HG02763 (cell line): ENCODE results near the gene PRKCZ.

ENCODE experiments used
- ATAC-seq: cut with Tn5 transposase; IDR thresholded peaks from one replicate; pipeline ENCODE4 v1.9.1; 2021; ENCODE audit warnings: mild to moderate bottlenecking, moderate library complexity; ENCODE audit not compliant: unreplicated experiment

Gene PRKCZ

GRCh38 chr1:2172012-2172411 is 121.8 kb downstream of the PRKCZ start:
- no peak for ATAC-seq

GRCh38 chr1:2172551-2173146 is 122.4 kb downstream of the PRKCZ start:
- no peak for ATAC-seq

- no peak for ATAC-seq
Observed at GRCh38 chr1:2173546-2174347, 123.5 kb downstream of the PRKCZ start.

DNA sequence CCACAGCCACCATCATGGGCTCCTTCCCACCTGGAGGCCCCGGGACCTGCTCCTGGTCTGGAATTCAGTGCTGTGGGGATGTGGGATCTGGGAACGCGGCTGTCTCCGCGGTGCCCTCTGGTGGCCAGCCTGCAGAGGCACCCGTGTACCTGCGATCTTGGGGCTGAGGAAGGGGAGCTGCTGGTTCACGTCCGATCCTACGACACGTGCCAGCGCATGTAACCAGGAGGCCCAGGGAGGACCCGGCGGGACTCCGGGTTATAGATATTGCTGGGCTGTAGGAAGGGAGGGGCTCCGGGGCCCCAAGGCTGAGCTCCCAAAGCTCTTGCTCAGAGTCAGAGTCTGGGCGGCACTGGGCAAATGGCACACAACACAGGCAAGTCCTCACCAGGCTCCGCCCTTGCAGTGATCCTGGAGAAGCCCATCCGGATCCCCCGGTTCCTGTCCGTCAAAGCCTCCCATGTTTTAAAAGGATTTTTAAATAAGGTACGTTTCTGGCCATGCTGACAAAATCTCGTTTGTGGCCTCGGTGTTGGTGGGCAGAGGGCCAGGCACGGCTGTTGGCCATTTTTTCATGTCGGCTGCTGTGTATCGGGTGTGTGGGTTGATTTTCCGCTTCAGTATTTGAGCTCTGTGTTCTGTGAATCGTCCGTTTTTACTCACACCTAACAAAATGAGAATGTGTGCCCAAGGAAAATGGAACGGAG is 124.3 kb downstream of the PRKCZ start:
- ATAC-seq = no peak

- no peak for ATAC-seq
Observed at GRCh38 chr1:2175055-2175414, 124.8 kb downstream of the PRKCZ start.

- no peak for ATAC-seq
Observed at GRCh38 chr1:2175681-2176454, 125.7 kb downstream of the PRKCZ start.

DNA sequence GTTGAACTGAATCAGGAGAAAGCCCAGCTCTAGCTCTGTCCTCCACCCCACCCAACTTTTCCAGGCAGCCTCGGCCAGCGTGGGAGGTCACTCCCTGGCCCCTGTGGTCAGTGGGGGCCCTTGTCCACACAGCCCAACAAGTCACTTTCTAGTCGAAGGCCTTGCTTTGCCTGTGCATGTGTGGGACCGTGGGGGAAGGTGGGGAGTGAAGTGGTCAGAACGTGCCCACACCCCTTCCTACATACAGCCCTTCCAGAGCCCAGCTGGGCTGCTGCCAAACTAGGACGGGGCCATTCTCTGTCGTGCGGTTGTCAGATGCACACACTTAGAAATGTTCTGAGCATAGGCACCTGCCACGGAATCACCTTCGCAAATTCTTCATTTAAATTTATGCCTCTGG is 126.4 kb downstream of the PRKCZ start:
- no peak for ATAC-seq

DNA sequence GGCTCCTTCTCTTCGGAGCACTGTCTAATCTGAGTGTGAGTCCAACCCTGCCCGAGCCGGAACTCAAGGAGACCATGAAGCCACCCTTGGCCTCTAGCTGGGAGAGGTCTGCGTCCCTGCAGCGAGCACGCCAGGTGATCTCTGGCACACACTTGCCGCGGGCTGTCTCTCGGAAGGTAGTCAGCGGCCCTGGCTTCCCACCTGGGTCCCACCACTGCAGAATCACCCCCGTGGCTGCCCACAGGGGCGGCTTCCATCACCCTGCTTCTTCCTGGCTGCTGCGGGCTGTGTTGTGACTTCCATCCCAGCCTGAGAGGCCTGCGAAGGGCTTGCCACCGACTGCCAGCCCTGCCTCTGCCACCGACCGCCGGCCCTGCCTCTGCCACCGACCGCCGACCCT is 127.3 kb downstream of the PRKCZ start:
- ATAC-seq = no peak

GRCh38 chr1:2177946-2178538 is 127.8 kb downstream of the PRKCZ start:
- no peak for ATAC-seq

- ATAC-seq = no peak
Observed at GRCh38 chr1:2178875-2179274, 128.7 kb downstream of the PRKCZ start.

GRCh38 chr1:2179283-2180013 is 129.2 kb downstream of the PRKCZ start:
- no peak for ATAC-seq

GRCh38 chr1:2180297-2181245 is 130.4 kb downstream of the PRKCZ start:
- ATAC-seq = no peak

DNA sequence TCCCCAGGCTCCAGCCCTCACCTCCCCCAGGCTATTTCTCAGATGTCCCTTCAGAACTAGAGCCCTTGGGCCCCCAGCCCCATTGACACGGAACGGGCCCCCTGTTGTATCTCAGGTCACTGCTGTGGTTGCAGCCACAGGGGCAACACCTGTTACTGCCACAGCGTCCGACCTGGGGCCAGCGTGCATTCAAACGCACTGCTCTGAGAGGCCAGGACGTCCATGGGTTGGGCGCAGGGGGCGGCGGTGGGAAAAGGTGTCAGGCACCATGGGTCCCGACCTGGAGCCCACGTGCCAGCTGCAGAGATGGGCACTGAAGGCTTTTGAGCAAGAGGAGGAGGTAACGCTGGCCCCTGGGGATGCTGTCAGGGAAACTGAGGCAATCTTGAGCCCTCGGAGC is 131.1 kb downstream of the PRKCZ start:
- no peak for ATAC-seq

DNA sequence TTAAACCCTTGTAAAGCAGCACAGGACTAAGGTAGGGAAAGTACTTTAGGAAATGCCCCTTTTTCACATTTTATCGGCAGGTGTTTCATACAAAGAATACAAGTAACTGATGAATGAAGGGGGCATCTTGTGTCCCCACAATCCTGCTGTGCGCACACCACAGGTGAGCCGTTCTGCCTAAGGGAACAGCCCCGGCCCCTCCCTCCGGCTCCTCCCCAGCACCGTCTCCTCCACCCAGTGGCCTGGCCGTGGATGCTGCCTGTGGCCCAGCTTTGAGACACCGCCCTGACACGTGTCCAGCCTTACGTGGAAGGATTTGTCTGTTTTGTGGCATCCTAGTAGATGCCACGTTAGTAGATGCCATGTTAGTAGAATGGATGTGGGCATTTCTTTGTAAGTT is 131.5 kb downstream of the PRKCZ start:
- no peak for ATAC-seq

- ATAC-seq = no peak
Observed at GRCh38 chr1:2182376-2182775, 132.2 kb downstream of the PRKCZ start.

DNA sequence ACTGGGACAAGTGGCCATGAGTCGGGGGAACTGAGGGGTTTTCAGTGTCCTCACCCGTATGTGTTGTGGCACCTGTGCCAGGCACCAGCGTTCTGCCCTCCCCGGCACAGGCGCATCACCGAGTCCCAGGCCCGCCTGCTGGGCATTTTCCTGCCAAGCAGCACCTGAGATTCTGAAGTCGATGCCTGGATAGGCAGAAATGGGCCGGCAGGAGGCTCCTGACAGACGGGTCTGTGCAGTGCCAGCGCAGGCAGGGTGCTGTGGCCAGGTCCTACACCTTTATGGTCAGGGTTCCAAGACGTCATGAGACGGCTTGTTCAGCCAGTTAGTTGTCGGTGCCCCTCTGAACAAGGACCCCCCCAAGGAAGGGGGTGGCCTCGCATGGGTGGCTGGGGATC is 133.7 kb downstream of the PRKCZ start:
- ATAC-seq = no peak

DNA sequence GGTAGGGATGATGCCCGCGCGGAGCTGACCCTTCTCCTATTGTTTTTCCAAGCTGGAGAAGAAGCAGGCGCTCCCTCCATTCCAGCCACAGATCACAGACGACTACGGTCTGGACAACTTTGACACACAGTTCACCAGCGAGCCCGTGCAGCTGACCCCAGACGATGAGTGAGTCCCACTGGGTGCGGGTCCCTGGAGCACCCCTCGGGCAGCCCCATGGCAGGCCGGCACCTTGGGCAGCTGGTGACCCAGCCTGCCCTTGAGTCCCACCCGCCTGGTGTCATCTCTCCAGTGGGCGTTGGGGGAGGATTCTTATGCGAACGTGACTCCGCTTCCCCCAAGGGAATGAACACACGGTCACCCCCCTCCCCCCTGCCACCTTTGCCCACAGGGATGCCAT is 134.3 kb downstream of the PRKCZ start:
- no peak for ATAC-seq

DNA sequence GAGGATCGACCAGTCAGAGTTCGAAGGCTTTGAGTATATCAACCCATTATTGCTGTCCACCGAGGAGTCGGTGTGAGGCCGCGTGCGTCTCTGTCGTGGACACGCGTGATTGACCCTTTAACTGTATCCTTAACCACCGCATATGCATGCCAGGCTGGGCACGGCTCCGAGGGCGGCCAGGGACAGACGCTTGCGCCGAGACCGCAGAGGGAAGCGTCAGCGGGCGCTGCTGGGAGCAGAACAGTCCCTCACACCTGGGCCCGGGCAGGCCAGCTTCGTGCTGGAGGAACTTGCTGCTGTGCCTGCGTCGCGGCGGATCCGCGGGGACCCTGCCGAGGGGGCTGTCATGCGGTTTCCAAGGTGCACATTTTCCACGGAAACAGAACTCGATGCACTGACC is 134.7 kb downstream of the PRKCZ start:
- ATAC-seq = no peak
